ENCODE results near the gene EIF4B. TPM values are rescaled to one million over a fixed set of nuclear protein-coding genes. Genes with fewer than 3 reads are reported as not detected.
A peak's percentile ranks its signal among the peaks of the same experiment; 100 is the strongest.

EIF4B gene
- polyA plus RNA-seq, 1 experiment: 296 TPM

- TF ChIP-seq CTCF (IDR thresholded peaks at IDR 0.05; ENCODE audit: insufficient read depth, low read depth, low read length): no peak
- ChIA-PET POLR2A (no interaction called here), CTCF (interaction anchor here (0.6 to 17.3 kb wide), 7 partner anchors 8 to 198 kb away, joined by 3 to 416 read pairs (median 3); partner anchors contain the start of genes IGFBP6, SOAT2, SPRYD3 and TNS2)
- DNase-seq (ENCODE audit: low read depth): no peak
- H3K36me3 ChIP-seq (ENCODE audit: control insufficient read depth, insufficient read depth, low read length): peaks cover 22% of the 10 kb centered on the region
- H3K4me3 ChIP-seq (ENCODE audit: low read depth, low read length): no peak overlapping the region
- no peaks in the 10 kb centered on the region for H3K27me3 ChIP-seq (ENCODE audit: control insufficient read depth, insufficient read depth, low read length)
Observed at GRCh38 chr12:53070877-53071492, 64.7 kb downstream of the EIF4B start.

- POLR2A ChIA-PET: interaction anchor here (0.6 kb wide), 1 partner anchor 25 kb away, joined by 3 read pairs; no protein-coding TSS in a partner anchor
- Histone ChIP-seq H3K4me3 (ENCODE audit: low read depth, low read length) (no peak overlapping the region), H3K36me3 (ENCODE audit: control insufficient read depth, insufficient read depth, low read length) (peaks cover 20% of the 10 kb centered on the region), H3K27me3 (ENCODE audit: control insufficient read depth, insufficient read depth, low read length) (no peaks in the 10 kb centered on the region)
- peak; percentile 37 for TF ChIP-seq CTCF (IDR thresholded peaks at IDR 0.05; ENCODE audit: insufficient read depth, low read depth, low read length)
- DNase-seq (ENCODE audit: low read depth): no peak
- CTCF ChIA-PET: interaction anchor here (0.6 to 17.3 kb wide), 8 partner anchors 9 to 197 kb away, joined by 3 to 416 read pairs (median 4); partner anchors contain the start of genes IGFBP6, SOAT2 and TNS2
Observed at GRCh38 chr12:53071591-53072551, 65.6 kb downstream of the EIF4B start.

DNA sequence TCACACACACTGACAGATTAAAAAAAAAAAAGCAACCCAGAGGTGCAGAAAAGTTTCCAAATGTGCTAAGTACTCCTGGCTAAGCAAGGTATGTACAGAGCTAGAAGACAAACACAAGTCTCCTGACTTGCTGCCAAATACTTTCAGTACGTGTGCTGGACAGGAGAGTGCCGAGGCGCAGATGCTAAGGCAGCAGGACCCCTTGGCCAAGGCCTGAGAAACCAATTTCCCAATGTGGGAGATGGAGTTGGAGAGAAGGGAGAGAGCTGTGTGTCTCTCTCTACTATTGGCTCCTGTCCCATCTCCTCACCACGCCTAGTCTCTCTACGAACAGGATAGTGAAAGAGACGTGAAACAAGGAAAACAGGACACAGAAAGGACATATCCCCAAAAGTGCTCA, 67.6 kb downstream of the EIF4B start:
- H3K36me3 ChIP-seq (ENCODE audit: control insufficient read depth, insufficient read depth, low read length): peaks cover 20% of the 10 kb centered on the region
- no peak for DNase-seq (ENCODE audit: low read depth)
- no peak for TF ChIP-seq CTCF (IDR thresholded peaks at IDR 0.05; ENCODE audit: insufficient read depth, low read depth, low read length)
- ChIA-PET CTCF (interaction anchor here (2.5 to 17.3 kb wide), 3 partner anchors 11 to 24 kb away, joined by 10 to 416 read pairs (median 285); partner anchors contain the start of genes IGFBP6, SOAT2 and TNS2), POLR2A (no interaction called here)
- no peaks in the 10 kb centered on the region for H3K27me3 ChIP-seq (ENCODE audit: control insufficient read depth, insufficient read depth, low read length)
- H3K4me3 ChIP-seq (ENCODE audit: low read depth, low read length): no peak overlapping the region

DNA sequence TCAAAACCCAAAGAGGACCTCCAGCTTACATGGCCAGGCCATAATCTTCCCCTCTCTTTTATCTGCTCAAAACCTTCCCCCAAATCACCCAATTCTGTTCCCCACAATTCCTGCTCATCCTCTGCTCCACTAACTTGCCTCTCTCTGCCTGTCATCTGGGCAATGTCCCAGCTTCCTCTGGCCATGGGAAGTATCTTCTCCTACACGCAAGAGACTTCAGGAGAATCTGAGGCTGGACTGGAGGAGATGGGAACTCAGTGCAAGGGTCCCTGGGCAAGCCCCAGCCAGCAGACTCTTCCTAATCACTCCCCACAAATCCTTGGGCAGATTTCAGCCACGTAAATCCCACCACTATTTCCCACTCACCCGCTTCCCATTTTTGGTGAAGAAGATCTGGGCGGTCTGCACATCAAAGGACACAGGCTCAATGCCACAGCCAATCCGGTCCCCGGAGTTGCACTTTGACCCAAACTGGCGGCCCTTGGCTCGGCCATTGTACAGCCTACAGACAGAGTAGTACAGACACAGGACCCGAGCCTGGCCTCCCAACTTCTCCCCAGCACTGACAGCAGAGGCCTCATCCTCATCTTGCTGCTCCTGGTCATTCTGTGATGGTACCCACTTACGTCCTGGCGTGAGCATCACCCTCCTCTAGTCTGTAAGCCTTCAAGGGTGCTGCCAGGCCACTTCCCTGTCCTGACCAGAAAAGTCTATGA, 68.2 kb downstream of the EIF4B start:
- ChIA-PET POLR2A (no interaction called here), CTCF (interaction anchor here (2.5 to 17.3 kb wide), 3 partner anchors 11 to 24 kb away, joined by 10 to 416 read pairs (median 285); partner anchors contain the start of genes IGFBP6, SOAT2 and TNS2)
- Histone ChIP-seq H3K36me3 (ENCODE audit: control insufficient read depth, insufficient read depth, low read length) (peaks cover 20% of the 10 kb centered on the region), H3K4me3 (ENCODE audit: low read depth, low read length) (no peak overlapping the region), H3K27me3 (ENCODE audit: control insufficient read depth, insufficient read depth, low read length) (no peaks in the 10 kb centered on the region)
- TF ChIP-seq CTCF (IDR thresholded peaks at IDR 0.05; ENCODE audit: insufficient read depth, low read depth, low read length): no peak
- DNase-seq (ENCODE audit: low read depth): no peak

Data from BJ (cell line).